Bronchial smooth muscle cell (primary cell): ENCODE results near the gene WDR31. TPM values are rescaled to one million over a fixed set of nuclear protein-coding genes. Genes with fewer than 3 reads are reported as not detected.

ENCODE experiments used
- total RNA-seq: library from RNA; depleted of rRNA; stranded (reverse); fragments of >200 nt; gene quantifications from 2 replicates; pipeline ENCODE4 v1.2.1, GENCODE V29; 2014

The WDR31 gene
- total RNA-seq, result 2.8 and 3.8 TPM in 2 replicates

GRCh38 chr9:113340011-113340699 lies at the start of gene WDR31:
WDR31 (minus strand) TSS chr9:113340275; CDS start chr9:113332022, 8,253 bp downstream.

GRCh38 chr9:113376634-113377567 lies 36.8 kb upstream of the WDR31 start, which contains the start of gene HDHD3:
HDHD3 (minus strand) TSS chr9:113376986; CDS start chr9:113374354, 2,632 bp downstream.

GRCh38 chr9:113349445-113350094 lies 9.5 kb upstream of the WDR31 start, which contains the start of gene BSPRY:
BSPRY (plus strand) TSS chr9:113349541; CDS start chr9:113349580, 39 bp downstream.

GRCh38 chr9:113302792-113303418 lies 37.2 kb downstream of the WDR31 start, which contains the start of gene RNF183:
RNF183 (minus strand) TSS chr9:113303376; CDS start chr9:113298184, 5,192 bp downstream.

GRCh38 chr9:113275157-113276131 lies 64.6 kb downstream of the WDR31 start, which contains the start of the genes CDC26 and PRPF4:
CDC26 (minus strand) TSS chr9:113275572; CDS start chr9:113272507, 3,065 bp downstream.
PRPF4 (plus strand) TSS chr9:113275658; CDS start chr9:113275744, 86 bp downstream.

Other genes with a start within 250 kb of the WDR31 start
- gene SLC31A2, start 189.3 kb downstream of the WDR31 start, total RNA-seq, result 5.2 and 6.8 TPM in 2 replicates
- gene FKBP15, start 119.0 kb downstream of the WDR31 start, total RNA-seq, result 12.6 and 13.7 TPM in 2 replicates
- 8.2 and 19.9 TPM in 2 replicates for gene SLC31A1, start 118.7 kb downstream of the WDR31 start, total RNA-seq
- 47.1 and 64.3 TPM in 2 replicates for gene CDC26, start 64.7 kb downstream of the WDR31 start, total RNA-seq
- gene PRPF4, start 64.6 kb downstream of the WDR31 start, total RNA-seq, result 16.8 and 17.7 TPM in 2 replicates
- gene RNF183, start 36.9 kb downstream of the WDR31 start, total RNA-seq, result not detected in 2 replicates
- gene BSPRY, start 9.3 kb upstream of the WDR31 start, total RNA-seq, result not detected in 2 replicates
- gene HDHD3, start 36.7 kb upstream of the WDR31 start, total RNA-seq, result 7.2 and 11.2 TPM in 2 replicates
- 36.1 and 36.7 TPM in 2 replicates for gene ALAD, start 61.0 kb upstream of the WDR31 start, total RNA-seq
- 14.6 and 19.1 TPM in 2 replicates for gene POLE3, start 70.4 kb upstream of the WDR31 start, total RNA-seq
- 0.16 and 0.26 TPM in 2 replicates for gene C9orf43, start 70.5 kb upstream of the WDR31 start, total RNA-seq
- gene RGS3, start 123.5 kb upstream of the WDR31 start, total RNA-seq, result 20.8 and 60.0 TPM in 2 replicates